Measurements from ENCODE around the gene LACTB. TPM values are rescaled to one million over a fixed set of nuclear protein-coding genes. Genes with fewer than 3 reads are reported as not detected.

LACTB gene
- total RNA-seq, 4 donors from 2014 or later, result 15.6 to 20.8 (median 17.3) TPM

DNA sequence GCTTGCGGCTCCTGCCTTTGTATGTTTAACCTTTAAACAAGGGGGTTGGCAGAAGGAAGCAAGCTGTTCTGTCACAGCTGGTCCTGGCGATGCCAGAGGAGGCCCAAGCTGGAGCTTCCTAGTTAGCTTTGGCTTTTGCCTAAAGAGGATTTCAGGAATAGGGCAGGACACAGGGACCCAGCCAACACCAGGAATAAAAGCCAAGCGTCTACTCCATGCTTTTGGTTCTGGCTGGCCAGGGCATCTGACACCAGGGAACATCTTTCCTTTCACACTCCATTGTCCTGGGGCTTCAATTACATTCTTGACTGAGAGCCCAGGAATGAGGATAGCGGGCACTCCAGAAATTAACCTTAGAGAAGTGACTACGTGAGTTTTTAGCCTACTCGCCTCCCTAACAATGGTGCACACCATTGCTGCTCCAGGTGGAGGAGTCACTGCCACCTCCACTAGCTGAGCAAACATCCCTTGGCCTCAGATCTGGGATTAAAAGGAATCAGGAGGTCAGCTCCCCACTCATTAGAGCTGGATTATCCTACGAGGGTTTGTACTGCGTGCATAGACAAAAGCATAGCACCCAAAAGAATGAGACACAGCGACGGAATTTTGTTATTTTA, 40.9 kb upstream of the LACTB start:
- Histone ChIP-seq H3K9me3 (no peaks in the 10 kb centered on the region), H3K36me3 (no peaks in the 10 kb centered on the region), H3K27me3 (no peaks in the 10 kb centered on the region), H3K4me1 (peaks cover 12 to 68% (median 14%) of the 10 kb centered on the region in 3 donors), H3K4me3 (no peak overlapping the region), H3K27ac (peak overlapping the region; percentile 10 to 76 (median 73))
- 50 to 84% methylated on average over 7 of the region's 10 CpGs for WGBS, 2 donors (ENCODE audit: low coverage in 1 of 2)
- ATAC-seq, result peak; percentile 55
- no peak for TF ChIP-seq POLR2AphosphoS5 (IDR thresholded peaks at IDR 0.05)
- no peak for TF ChIP-seq POLR2A (IDR thresholded peaks at IDR 0.05)
- no peak for TF ChIP-seq EP300 (IDR thresholded peaks at IDR 0.05)
- TF ChIP-seq, protein P1, sequence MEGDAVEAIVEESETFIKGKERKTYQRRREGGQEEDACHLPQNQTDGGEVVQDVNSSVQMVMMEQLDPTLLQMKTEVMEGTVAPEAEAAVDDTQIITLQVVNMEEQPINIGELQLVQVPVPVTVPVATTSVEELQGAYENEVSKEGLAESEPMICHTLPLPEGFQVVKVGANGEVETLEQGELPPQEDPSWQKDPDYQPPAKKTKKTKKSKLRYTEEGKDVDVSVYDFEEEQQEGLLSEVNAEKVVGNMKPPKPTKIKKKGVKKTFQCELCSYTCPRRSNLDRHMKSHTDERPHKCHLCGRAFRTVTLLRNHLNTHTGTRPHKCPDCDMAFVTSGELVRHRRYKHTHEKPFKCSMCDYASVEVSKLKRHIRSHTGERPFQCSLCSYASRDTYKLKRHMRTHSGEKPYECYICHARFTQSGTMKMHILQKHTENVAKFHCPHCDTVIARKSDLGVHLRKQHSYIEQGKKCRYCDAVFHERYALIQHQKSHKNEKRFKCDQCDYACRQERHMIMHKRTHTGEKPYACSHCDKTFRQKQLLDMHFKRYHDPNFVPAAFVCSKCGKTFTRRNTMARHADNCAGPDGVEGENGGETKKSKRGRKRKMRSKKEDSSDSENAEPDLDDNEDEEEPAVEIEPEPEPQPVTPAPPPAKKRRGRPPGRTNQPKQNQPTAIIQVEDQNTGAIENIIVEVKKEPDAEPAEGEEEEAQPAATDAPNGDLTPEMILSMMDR (IDR thresholded peaks at IDR 0.05), result no peak

DNA sequence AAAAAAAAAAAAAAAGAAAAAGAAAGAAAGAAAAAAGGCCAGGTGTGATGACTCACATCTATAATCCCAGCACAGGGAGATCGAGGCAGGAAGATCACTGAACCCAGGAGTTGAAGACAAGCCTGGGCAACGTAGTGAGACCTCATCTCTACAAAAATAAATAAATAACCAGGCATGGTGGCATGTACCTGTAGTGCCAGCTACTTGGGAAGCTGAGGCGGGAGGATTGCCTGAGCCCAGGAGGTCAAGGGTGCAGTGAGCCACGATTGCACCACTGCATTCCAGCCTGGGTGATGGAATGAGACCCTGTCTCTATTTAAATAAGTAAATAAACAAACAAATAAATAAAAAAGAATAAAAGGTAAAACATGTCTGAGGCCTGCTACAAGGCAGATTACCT, 39.3 kb upstream of the LACTB start:
- TF ChIP-seq, protein P1 (IDR thresholded peaks at IDR 0.05), result no peak
- TF ChIP-seq POLR2A (IDR thresholded peaks at IDR 0.05) (no peak), POLR2AphosphoS5 (IDR thresholded peaks at IDR 0.05) (no peak)
- ATAC-seq, result no peak
- 29 to 66% methylated on average over 1 to 4 of the region's 4 CpGs for WGBS, 2 donors (ENCODE audit: low coverage in 1 of 2)
- Histone ChIP-seq H3K4me1 (peaks cover 0 to 57% (median 4%) of the 10 kb centered on the region in 3 donors), H3K27ac (no peak overlapping the region), H3K4me3 (no peak overlapping the region), H3K36me3 (no peaks in the 10 kb centered on the region), H3K27me3 (no peaks in the 10 kb centered on the region), H3K9me3 (no peaks in the 10 kb centered on the region)

DNA sequence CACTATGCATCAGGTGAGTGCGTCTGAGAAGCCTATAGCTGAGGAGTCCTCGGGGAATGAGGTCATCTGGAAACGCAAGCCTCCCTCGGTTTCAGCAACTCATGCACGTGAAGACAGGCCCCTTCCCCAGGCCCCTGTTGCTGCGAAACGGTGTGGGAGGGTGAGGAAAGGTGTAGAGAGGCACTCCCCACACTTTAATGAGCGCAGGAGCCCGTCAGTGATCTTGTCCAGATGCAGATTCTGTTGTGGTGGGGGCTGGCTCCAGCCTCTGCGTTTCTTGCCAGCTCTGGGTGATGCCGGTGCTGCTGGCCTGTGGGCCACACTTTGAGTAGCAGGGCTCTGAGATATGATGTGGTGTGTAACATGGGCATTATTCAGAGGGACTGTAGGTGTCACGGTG, 38.6 kb upstream of the LACTB start:
- ATAC-seq, result peak; percentile 40
- no peak for TF ChIP-seq POLR2A (IDR thresholded peaks at IDR 0.05)
- no peak for TF ChIP-seq EP300 (IDR thresholded peaks at IDR 0.05)
- no peak for TF ChIP-seq POLR2AphosphoS5 (IDR thresholded peaks at IDR 0.05)
- TF ChIP-seq, protein P1 (IDR thresholded peaks at IDR 0.05), result no peak
- Histone ChIP-seq H3K4me3 (no peak overlapping the region), H3K9me3 (no peaks in the 10 kb centered on the region), H3K27ac (peak overlapping the region in 3 of 4 donors; percentile 54 to 73 (median 62)), H3K27me3 (no peaks in the 10 kb centered on the region), H3K36me3 (no peaks in the 10 kb centered on the region), H3K4me1 (peaks cover 0 to 51% (median 5%) of the 10 kb centered on the region in 3 donors)
- WGBS, 2 donors (ENCODE audit: low coverage in 1 of 2), result 27 to 63% methylated on average over 4 to 6 of the region's 12 CpGs

DNA sequence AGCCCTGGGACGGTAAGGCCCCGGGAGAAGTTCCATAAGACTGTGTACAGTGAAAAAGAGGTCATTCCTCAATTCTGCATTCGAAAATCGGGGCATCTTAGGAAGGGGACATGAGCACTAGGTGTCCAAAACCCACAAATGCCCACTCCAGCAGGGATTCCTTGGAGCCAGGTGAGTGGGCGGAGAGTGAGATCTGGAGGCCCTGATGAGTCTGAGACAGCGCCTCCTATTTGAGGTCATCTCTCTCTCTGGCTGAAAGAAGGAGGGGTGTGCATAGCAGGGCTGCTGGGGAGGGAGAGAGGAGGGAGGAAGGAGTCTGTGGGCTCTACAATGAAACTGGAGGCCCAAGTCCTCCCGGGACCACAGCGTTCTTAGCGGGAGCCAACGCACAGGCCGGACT, 38.1 kb upstream of the LACTB start:
- TF ChIP-seq POLR2AphosphoS5 (IDR thresholded peaks at IDR 0.05) (no peak), EP300 (IDR thresholded peaks at IDR 0.05) (no peak), POLR2A (IDR thresholded peaks at IDR 0.05) (no peak)
- TF ChIP-seq, protein P1 (IDR thresholded peaks at IDR 0.05), result no peak
- no peak for ATAC-seq
- Histone ChIP-seq H3K36me3 (no peaks in the 10 kb centered on the region), H3K27ac (peak overlapping the region in 3 of 4 donors; percentile 54 to 73 (median 62)), H3K4me3 (no peak overlapping the region), H3K4me1 (peaks cover 0 to 51% (median 10%) of the 10 kb centered on the region in 3 donors), H3K27me3 (no peaks in the 10 kb centered on the region), H3K9me3 (no peaks in the 10 kb centered on the region)
- WGBS, 2 donors (ENCODE audit: low coverage in 1 of 2), result 68 to 69% methylated on average over 4 to 7 of the region's 11 CpGs

DNA sequence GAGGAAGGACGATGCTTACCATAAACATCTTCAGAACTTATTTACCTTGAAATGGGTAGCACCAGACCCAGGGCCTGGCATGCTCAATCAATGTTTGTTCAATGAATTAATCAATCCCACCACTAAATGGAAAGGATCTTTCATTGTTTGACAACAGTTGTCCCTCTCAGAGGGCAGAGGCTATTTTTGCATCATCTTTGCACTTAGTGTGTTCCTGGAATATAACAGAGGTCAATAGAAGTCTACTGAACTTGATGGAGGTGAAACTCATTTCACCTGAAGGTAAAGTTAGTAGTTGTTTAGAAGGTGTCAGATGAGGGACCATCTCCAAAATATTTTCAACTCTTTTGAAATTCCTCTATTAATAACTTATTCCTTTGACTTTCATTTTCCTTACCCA, 36.9 kb upstream of the LACTB start:
- no peak overlapping the region for H3K27ac ChIP-seq
- WGBS, 2 donors (ENCODE audit: low coverage in 1 of 2), result 92 to 100% methylated on average over 1 of the region's 1 CpG
- no peaks in the 10 kb centered on the region for H3K9me3 ChIP-seq
- TF ChIP-seq, protein P1 (IDR thresholded peaks at IDR 0.05), result no peak
- TF ChIP-seq POLR2AphosphoS5 (IDR thresholded peaks at IDR 0.05) (no peak), EP300 (IDR thresholded peaks at IDR 0.05) (no peak), POLR2A (IDR thresholded peaks at IDR 0.05) (no peak)
- H3K27me3 ChIP-seq, result no peaks in the 10 kb centered on the region
- no peaks in the 10 kb centered on the region for H3K36me3 ChIP-seq
- no peak overlapping the region for H3K4me3 ChIP-seq
- no peak for ATAC-seq
- peaks cover 0 to 51% (median 22%) of the 10 kb centered on the region in 3 donors for H3K4me1 ChIP-seq

All from gastroesophageal sphincter (tissue), 4 donors.